Measurements from ENCODE around the gene ZNF385C.

DNA sequence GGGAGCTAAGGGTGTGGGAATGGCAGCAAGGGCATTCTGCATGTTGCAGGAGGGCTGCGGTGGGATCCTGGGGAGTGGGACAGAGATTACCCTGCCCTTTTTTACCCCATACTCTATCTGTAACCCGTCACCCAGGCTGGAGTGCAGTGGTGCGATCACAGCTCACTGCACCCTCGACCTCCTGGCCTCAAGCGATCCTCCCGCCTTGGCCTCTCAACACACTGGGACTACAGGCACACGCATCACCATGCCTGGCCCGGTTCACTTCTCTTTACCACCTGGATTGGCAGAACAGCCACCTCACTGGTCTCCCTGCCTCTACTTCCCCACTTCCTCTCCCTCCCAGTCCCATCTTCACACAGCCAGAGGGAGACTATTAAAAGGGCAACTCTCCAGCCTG is 9.5 kb downstream of the ZNF385C start:
- TF ChIP-seq, protein P1, sequence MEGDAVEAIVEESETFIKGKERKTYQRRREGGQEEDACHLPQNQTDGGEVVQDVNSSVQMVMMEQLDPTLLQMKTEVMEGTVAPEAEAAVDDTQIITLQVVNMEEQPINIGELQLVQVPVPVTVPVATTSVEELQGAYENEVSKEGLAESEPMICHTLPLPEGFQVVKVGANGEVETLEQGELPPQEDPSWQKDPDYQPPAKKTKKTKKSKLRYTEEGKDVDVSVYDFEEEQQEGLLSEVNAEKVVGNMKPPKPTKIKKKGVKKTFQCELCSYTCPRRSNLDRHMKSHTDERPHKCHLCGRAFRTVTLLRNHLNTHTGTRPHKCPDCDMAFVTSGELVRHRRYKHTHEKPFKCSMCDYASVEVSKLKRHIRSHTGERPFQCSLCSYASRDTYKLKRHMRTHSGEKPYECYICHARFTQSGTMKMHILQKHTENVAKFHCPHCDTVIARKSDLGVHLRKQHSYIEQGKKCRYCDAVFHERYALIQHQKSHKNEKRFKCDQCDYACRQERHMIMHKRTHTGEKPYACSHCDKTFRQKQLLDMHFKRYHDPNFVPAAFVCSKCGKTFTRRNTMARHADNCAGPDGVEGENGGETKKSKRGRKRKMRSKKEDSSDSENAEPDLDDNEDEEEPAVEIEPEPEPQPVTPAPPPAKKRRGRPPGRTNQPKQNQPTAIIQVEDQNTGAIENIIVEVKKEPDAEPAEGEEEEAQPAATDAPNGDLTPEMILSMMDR (IDR thresholded peaks at IDR 0.05): no peak
- no peak for TF ChIP-seq POLR2A (IDR thresholded peaks at IDR 0.05)
